Embryonic facial prominence (tissue), 1 donor: Measurements from ENCODE around the gene MXD1.
"Not testable (repeated sequence)": the region's sequence is repeated elsewhere in the genome, so short reads cannot be mapped to it uniquely, and the experiment has no call there.

Source experiments
- DNase-seq: peaks from one replicate; pipeline ENCODE4 v3.0.0-alpha.2; 2016; ENCODE audit errors: extremely low spot score

Gene MXD1

GRCh38 chr2:69914950-69915945 is at the start of gene MXD1:
Gene MXD1, plus strand, starts transcription at chr2:69915109. Its CDS starts 222 bp downstream, at chr2:69915331.
- DNase-seq, result no peak

- DNase-seq, result no peak
These were observed 26.5 kb upstream of the MXD1 start for GRCh38 chr2:69888451-69888850.

GRCh38 chr2:69889302-69889701 is 25.6 kb upstream of the MXD1 start:
- no peak for DNase-seq

GRCh38 chr2:69890881-69891280 is 24.0 kb upstream of the MXD1 start:
- no peak for DNase-seq

GRCh38 chr2:69892838-69893424 is 22.0 kb upstream of the MXD1 start:
- not testable (repeated sequence) for DNase-seq

- DNase-seq, result peak; percentile 62
These were observed 21.0 kb upstream of the MXD1 start, which contains the start of gene SNRNP27 for GRCh38 chr2:69893684-69894551. Gene SNRNP27, plus strand, starts transcription at chr2:69893956. Its CDS starts 29 bp downstream, at chr2:69893985.

- not testable (repeated sequence) for DNase-seq
These were observed 20.2 kb upstream of the MXD1 start for GRCh38 chr2:69894737-69895136.

GRCh38 chr2:69902213-69902922 is 12.5 kb upstream of the MXD1 start:
- no peak for DNase-seq

GRCh38 chr2:69907216-69907615 is 7.7 kb upstream of the MXD1 start:
- DNase-seq, result no peak

GRCh38 chr2:69911985-69912563 is 2.8 kb upstream of the MXD1 start:
- no peak for DNase-seq

- DNase-seq, result peak; percentile 100
These were observed 552 bp upstream of the MXD1 start for GRCh38 chr2:69914164-69914949.

- DNase-seq, result no peak
These were observed 1.2 kb downstream of the MXD1 start for GRCh38 chr2:69916106-69916505.

GRCh38 chr2:69917852-69918251 is 2.9 kb downstream of the MXD1 start:
- DNase-seq, result no peak

- no peak for DNase-seq
These were observed 3.5 kb downstream of the MXD1 start for GRCh38 chr2:69918401-69918800.

GRCh38 chr2:69923116-69923515 is 8.2 kb downstream of the MXD1 start:
- no peak for DNase-seq

- DNase-seq, result no peak
These were observed 12.1 kb downstream of the MXD1 start for GRCh38 chr2:69926849-69927515.

GRCh38 chr2:69931832-69932595 is 17.1 kb downstream of the MXD1 start:
- DNase-seq, result no peak

- no peak for DNase-seq
These were observed 17.6 kb downstream of the MXD1 start for GRCh38 chr2:69932596-69932922.
